GM18873 (cell line): ENCODE measurements around the gene SLC19A1.
"Not testable (repeated sequence)": the region's sequence is repeated elsewhere in the genome, so short reads cannot be mapped to it uniquely, and the experiment has no call there.

Experiments used
- ATAC-seq: cut with Tn5 transposase; IDR thresholded peaks from one replicate; pipeline ENCODE4 v1.9.1; 2021; ENCODE audit warnings: mild to moderate bottlenecking, moderate library complexity, moderate number of reproducible peaks; ENCODE audit not compliant: unreplicated experiment, low FRiP score

Gene SLC19A1

GRCh38 chr21:45508607-45509565 lies 33.4 kb downstream of the SLC19A1 start:
- no peak for ATAC-seq

- no peak for ATAC-seq
Measured at GRCh38 chr21:45507888-45508508, 34.2 kb downstream of the SLC19A1 start.

- no peak for ATAC-seq
Measured at GRCh38 chr21:45507523-45507875, 34.7 kb downstream of the SLC19A1 start.

- ATAC-seq = no peak
Measured at GRCh38 chr21:45506836-45507522, 35.3 kb downstream of the SLC19A1 start.

- ATAC-seq = no peak
Measured at GRCh38 chr21:45506241-45506817, 35.9 kb downstream of the SLC19A1 start.

GRCh38 chr21:45505416-45506021 lies 36.7 kb downstream of the SLC19A1 start:
- no peak for ATAC-seq

GRCh38 chr21:45504516-45505415 lies 37.5 kb downstream of the SLC19A1 start:
- no peak for ATAC-seq

- no peak for ATAC-seq
Measured at GRCh38 chr21:45504021-45504515, 38.2 kb downstream of the SLC19A1 start.

GRCh38 chr21:45503226-45503625 lies 39.0 kb downstream of the SLC19A1 start:
- not testable (repeated sequence) for ATAC-seq

- ATAC-seq = no peak
Measured at GRCh38 chr21:45502600-45502999, 39.6 kb downstream of the SLC19A1 start.

- no peak for ATAC-seq
Measured at GRCh38 chr21:45502006-45502345, 40.3 kb downstream of the SLC19A1 start.

- ATAC-seq = not testable (repeated sequence)
Measured at GRCh38 chr21:45501081-45502005, 40.9 kb downstream of the SLC19A1 start.

- ATAC-seq = no peak
Measured at GRCh38 chr21:45499970-45500577, 42.2 kb downstream of the SLC19A1 start.

- no peak for ATAC-seq
Measured at GRCh38 chr21:45499201-45499750, 43.0 kb downstream of the SLC19A1 start.

- no peak for ATAC-seq
Measured at GRCh38 chr21:45498646-45499000, 43.6 kb downstream of the SLC19A1 start.

GRCh38 chr21:45497846-45498645 lies 44.2 kb downstream of the SLC19A1 start:
- no peak for ATAC-seq
